Effector memory CD4-positive, alpha-beta T cell (primary cell): ENCODE measurements around the gene TM4SF18.

ENCODE experiments used
- DNase-seq, 3 donors: peaks; one replicate each; pipeline ENCODE4 v3.0.0-alpha.2; 2020
- H3K27ac ChIP-seq: 2 replicates; pipeline ENCODE4 v1.7.0; 2013; ENCODE audit warnings: mild to moderate bottlenecking, low read length, moderate library complexity; ENCODE audit not compliant: insufficient read depth, poor library complexity, severe bottlenecking
- H3K27me3 ChIP-seq: replicated peaks from 2 replicates; pipeline ENCODE4 v1.7.0; 2013; ENCODE audit warnings: mild to moderate bottlenecking, low read length; ENCODE audit not compliant: insufficient read depth, control insufficient read depth, poor library complexity, severe bottlenecking
- H3K36me3 ChIP-seq: 2 replicates; pipeline ENCODE4 v1.7.0; 2013; ENCODE audit warnings: mild to moderate bottlenecking, low read length, moderate library complexity; ENCODE audit not compliant: control insufficient read depth, insufficient read depth
- H3K4me1 ChIP-seq: 2 replicates; pipeline ENCODE4 v1.7.0; 2013; ENCODE audit warnings: low read length, mild to moderate bottlenecking; ENCODE audit not compliant: control insufficient read depth, insufficient read depth, poor library complexity, severe bottlenecking
- H3K4me3 ChIP-seq: 2 replicates; pipeline ENCODE4 v1.7.0; 2013; ENCODE audit warnings: low read length, low read depth, mild to moderate bottlenecking; ENCODE audit not compliant: insufficient read depth, poor library complexity, severe bottlenecking
- H3K9me3 ChIP-seq: 2 replicates; pipeline ENCODE4 v1.7.0; 2013; ENCODE audit warnings: mild to moderate bottlenecking, low read length, moderate library complexity; ENCODE audit not compliant: control insufficient read depth

Gene TM4SF18

DNA sequence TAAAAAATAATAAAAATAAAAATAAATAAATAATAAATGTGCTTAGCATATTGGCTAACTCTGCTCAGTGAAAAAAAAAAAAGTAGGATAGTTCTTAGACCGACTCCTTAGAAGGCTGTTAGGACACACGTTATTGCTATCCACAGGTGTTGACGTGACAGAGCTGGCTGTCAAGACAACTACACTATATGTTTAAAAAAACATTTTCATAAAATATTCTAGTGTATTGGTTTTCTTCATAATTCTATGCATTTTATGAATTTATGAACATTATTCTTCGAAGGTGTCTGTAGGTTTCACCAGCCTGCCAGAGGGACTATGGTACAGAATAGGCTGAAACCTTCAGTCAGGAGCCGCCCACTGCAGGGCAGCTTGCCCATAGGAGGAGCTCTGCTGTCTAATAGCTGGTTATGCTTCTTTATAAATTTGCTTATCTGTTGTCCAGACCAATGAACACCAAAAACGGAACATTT, 34.8 kb upstream of the TM4SF18 start:
- Histone ChIP-seq H3K9me3 (no peaks in the 10 kb centered on the region), H3K27ac (no peak overlapping the region), H3K36me3 (no peaks in the 10 kb centered on the region), H3K27me3 (no peaks in the 10 kb centered on the region), H3K4me3 (no peak overlapping the region), H3K4me1 (no peaks in the 10 kb centered on the region)
- DNase-seq, result no peak

DNA sequence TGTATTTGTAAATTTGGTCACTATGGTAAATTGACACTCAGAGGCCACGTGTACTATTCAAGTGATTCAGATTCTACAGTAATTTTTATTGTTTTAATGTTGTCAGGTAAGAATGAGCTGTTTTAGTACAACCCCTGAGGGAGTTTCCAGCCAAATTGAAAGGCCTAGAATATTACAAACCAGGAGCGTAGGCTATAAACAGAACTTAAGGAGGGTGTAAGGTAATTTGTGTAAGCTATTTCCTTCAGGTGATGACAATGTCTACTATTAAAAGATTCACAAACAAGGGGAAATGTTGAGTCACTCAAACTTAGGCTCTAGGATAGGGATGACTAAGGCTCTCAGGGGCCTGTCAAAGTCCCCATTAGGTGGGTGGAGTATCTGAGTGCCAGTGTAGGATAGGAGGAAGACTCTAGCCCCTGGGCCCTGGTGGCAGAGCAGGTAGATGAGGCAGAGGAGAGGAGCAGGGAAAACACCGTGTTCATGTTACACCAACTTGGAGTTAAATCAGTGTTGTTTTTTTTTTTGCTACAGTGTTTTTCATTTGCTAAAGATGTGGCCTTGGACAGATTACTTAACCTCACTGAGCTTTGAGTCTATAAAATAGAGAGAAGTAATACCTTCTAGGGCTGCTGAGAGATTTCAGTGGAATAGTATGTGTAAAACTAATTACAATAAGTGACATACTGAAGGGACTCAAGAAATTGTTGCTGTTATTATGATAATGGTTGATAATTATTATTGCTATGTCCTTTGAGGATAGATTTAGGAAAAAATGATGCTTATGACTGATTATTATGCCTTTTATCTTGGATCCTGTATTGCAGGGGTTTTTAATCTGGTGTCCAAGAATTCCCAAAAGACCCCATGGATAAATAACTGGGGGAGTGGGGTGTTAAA, 33.8 kb upstream of the TM4SF18 start:
- no peak for DNase-seq
- no peaks in the 10 kb centered on the region for H3K36me3 ChIP-seq
- H3K27me3 ChIP-seq, result no peaks in the 10 kb centered on the region
- no peak overlapping the region for H3K4me3 ChIP-seq
- no peaks in the 10 kb centered on the region for H3K9me3 ChIP-seq
- H3K4me1 ChIP-seq, result no peaks in the 10 kb centered on the region
- no peak overlapping the region for H3K27ac ChIP-seq

DNA sequence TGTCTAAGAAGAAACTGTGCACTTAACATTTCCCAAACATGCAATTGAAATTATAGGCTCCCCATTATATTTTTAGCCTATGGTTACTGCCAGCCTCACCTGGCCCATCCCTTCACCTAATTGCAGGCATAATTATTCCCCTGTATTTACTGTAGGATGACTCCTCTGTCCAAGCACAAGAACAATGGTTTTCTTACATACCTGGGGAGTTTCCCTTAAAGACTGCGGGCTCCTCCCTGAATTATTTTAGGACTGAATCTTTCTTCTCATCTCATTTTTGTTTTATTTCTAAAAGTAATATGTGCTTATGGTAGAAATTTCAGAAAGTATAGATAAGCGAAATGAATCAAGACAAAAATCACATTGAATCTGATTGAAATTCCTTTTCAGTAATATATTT, 32.6 kb upstream of the TM4SF18 start:
- Histone ChIP-seq H3K27me3 (no peaks in the 10 kb centered on the region), H3K9me3 (no peaks in the 10 kb centered on the region), H3K27ac (no peak overlapping the region), H3K4me3 (no peak overlapping the region), H3K36me3 (no peaks in the 10 kb centered on the region), H3K4me1 (no peaks in the 10 kb centered on the region)
- no peak for DNase-seq

DNA sequence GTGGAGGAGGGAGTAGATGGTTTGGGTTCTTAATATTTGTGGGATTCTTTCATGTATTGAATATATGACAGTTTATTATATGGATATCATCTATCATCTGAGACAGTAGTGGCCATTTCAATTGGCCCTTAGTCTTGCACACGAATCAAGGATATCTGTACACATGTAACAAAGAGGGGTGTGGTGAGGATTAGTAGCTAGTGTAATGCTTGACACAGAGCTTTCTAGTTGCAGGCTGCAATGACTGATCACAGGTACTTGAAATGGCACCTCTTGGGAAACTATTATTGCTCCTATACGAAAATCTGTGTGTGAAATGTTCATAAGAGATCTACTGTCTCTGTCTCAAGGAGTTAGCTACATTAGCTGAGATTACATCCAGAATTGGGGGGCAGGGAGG, 31.2 kb upstream of the TM4SF18 start:
- Histone ChIP-seq H3K4me3 (no peak overlapping the region), H3K4me1 (no peaks in the 10 kb centered on the region), H3K27ac (no peak overlapping the region), H3K9me3 (no peaks in the 10 kb centered on the region), H3K36me3 (no peaks in the 10 kb centered on the region), H3K27me3 (no peaks in the 10 kb centered on the region)
- DNase-seq, result no peak

DNA sequence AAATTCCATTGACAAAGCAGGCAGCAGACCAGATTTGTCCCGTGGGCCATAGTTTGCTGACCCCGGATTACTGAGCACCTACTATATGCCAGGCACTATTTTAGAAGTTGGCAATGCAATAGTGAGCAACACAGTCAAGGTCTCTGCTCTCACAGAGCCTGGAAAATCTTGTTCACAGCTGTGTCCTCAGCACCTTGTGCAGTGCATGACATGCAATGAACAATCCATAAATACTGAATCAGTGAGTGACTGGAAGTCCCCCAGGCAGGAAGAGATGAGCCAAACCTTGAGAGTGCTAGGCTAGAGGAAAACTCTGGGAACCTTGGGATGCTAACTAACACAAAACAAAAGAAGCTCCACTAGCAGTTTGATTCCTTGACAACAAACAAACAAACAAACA, 29.6 kb upstream of the TM4SF18 start:
- no peaks in the 10 kb centered on the region for H3K4me1 ChIP-seq
- no peaks in the 10 kb centered on the region for H3K9me3 ChIP-seq
- DNase-seq, result no peak
- no peaks in the 10 kb centered on the region for H3K27me3 ChIP-seq
- H3K27ac ChIP-seq, result no peak overlapping the region
- H3K4me3 ChIP-seq, result no peak overlapping the region
- H3K36me3 ChIP-seq, result no peaks in the 10 kb centered on the region

DNA sequence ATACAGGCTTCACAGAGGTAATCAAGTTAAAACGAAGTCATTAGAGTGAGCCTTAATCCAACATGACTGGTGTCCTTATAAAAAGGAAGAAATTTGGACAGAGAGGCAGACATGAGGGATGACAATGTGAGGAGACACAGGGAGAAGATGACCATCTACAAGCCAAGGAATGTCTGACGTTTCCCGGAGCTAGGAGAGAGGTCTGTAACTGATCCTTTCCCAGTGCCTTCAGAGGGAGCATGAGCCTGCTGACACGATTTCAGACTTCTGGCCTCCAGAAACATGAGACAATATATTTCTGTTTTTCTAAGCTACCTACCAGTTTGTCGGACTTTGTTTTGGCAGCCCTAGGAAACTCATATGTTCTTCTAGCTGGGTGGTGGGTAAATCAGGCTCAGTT, 28.9 kb upstream of the TM4SF18 start:
- Histone ChIP-seq H3K4me3 (no peak overlapping the region), H3K9me3 (no peaks in the 10 kb centered on the region), H3K36me3 (no peaks in the 10 kb centered on the region), H3K27ac (no peak overlapping the region), H3K27me3 (no peaks in the 10 kb centered on the region), H3K4me1 (no peaks in the 10 kb centered on the region)
- no peak for DNase-seq

DNA sequence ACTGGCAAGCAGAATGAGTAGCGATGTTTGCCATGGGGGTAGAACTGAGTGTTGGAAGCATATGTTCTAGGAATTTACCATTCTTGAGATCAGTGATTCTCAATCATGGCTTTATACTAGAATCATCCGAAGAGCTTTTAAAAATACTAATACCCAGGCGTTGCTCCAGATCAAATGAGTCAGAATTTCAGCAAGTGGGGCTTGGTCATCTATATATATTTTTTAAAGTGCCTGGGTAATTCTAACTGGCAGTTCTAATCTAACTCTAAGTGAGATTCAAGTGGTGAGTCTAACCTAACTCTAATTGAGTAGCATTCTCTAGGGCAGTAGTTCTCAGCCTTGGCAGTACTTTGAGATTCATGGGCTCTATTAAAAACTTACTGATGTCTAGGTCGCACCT, 23.2 kb upstream of the TM4SF18 start:
- DNase-seq, result no peak
- Histone ChIP-seq H3K9me3 (no peaks in the 10 kb centered on the region), H3K36me3 (no peaks in the 10 kb centered on the region), H3K27ac (no peak overlapping the region), H3K4me3 (no peak overlapping the region), H3K4me1 (no peaks in the 10 kb centered on the region), H3K27me3 (no peaks in the 10 kb centered on the region)

DNA sequence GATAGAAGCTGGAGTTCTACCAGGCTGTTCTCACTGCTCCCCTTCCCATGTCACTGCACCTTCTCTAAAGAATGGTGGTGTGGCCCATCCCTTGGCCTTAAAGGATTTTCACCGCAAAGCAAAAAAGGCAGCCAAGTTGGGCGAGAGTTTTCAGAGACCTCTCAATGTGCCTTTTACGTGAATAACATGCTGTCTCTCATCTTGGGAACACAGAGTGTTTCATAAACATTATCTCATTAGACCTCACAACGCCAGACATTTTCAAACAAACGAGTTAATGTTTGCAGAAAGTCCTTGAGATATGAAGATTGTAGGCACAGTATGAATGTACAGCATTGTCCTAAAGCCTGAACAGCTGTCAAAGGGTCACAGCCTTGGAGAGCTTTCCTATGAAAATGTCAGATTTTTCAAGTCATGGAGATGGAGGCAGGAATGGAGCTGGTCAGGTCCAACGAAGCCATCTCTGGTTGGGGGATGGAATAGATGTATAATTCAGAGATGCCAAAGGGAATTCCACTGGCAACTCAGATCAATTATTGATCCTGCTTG, 22.7 kb upstream of the TM4SF18 start:
- no peak overlapping the region for H3K27ac ChIP-seq
- no peaks in the 10 kb centered on the region for H3K36me3 ChIP-seq
- DNase-seq, result no peak

DNA sequence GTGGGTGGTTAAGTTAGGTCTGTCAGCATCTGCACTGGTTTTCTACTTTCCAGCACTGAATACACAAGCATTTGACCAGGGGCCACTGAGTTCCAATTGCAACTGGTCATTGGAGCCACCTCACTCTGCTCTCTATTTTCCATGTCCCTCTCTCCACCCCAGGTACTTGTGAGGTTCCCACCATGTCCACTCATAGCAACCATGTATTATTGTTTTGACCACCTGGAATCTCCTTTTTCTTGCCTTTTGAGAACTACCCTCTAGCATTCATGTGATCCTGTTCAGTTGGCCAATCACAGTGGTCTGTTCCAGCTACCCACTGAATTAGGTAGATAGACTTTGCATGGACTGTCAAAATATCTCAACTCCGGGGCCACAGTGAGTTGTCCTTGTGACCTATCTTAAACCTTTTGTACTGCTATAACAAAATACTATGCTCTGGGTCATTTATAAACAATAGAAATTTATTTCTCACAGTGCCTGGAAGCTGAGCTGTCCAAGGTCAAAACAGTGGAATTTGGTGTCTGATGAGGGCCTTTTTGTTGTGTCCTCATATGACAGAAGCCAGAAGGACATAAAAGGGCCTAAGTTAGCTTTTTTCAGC, 20.2 kb upstream of the TM4SF18 start:
- no peaks in the 10 kb centered on the region for H3K4me1 ChIP-seq
- no peaks in the 10 kb centered on the region for H3K36me3 ChIP-seq
- H3K4me3 ChIP-seq, result no peak overlapping the region
- H3K27me3 ChIP-seq, result no peaks in the 10 kb centered on the region
- no peak for DNase-seq
- no peaks in the 10 kb centered on the region for H3K9me3 ChIP-seq
- H3K27ac ChIP-seq, result no peak overlapping the region

More for the DNA sequence above, 22.7 kb upstream of the TM4SF18 start:
- H3K27me3 ChIP-seq, result no peaks in the 10 kb centered on the region
- H3K4me1 ChIP-seq, result no peaks in the 10 kb centered on the region
- H3K4me3 ChIP-seq, result no peak overlapping the region
- no peaks in the 10 kb centered on the region for H3K9me3 ChIP-seq

DNA sequence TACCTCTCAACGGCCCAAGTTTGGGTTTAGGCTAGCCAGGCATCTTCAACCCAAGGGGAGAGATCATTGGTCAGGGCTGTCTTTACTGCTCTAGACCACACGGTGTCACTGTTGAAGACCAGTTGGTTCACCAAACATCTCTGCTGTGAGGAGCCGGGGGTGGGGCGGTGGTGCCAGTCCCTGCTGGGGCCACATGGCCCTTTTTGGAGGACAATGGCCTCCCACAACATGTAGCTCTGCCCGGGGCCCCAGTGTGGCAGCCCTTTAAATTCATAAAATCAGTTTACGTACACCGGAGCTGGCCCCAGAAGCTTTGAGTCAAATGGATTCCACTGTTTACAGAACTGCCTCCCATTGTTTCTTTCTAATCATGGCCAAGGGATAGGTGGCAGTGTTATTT, 19.1 kb upstream of the TM4SF18 start:
- H3K4me1 ChIP-seq, result no peaks in the 10 kb centered on the region
- no peak overlapping the region for H3K27ac ChIP-seq
- no peaks in the 10 kb centered on the region for H3K9me3 ChIP-seq
- no peak for DNase-seq
- no peaks in the 10 kb centered on the region for H3K36me3 ChIP-seq
- H3K27me3 ChIP-seq, result no peaks in the 10 kb centered on the region
- H3K4me3 ChIP-seq, result no peak overlapping the region
